Naive thymus-derived CD4-positive, alpha-beta T cell (primary cell): ENCODE data around the gene TCERG1L. TPM values are rescaled to one million over a fixed set of nuclear protein-coding genes. Genes with fewer than 3 reads are reported as not detected.

Source experiments
- ATAC-seq: fragments of 150-1000 bp; cut with Tn5 transposase; 2 replicates; pipeline ENCODE4 v1.10.0; 2021; ENCODE audit warnings: mild to moderate bottlenecking, moderate library complexity
- CTCF ChIA-PET: fragments of 350-600 bp; sonication (Branson Sonifier 250); formaldehyde crosslinking; loops from one replicate; lab custom pipeline; 2021; ENCODE audit warnings: antibody characterized with exemption; lab: Charles Lee
- POLR2A ChIA-PET: fragments of 350-600 bp; sonication (Branson Sonifier 250); formaldehyde crosslinking; loops from one replicate; lab custom pipeline; 2021; ENCODE audit warnings: antibody characterized with exemption, inconsistent platforms; lab: Charles Lee
- DNase-seq, 9 donors: peaks; one replicate each; pipeline versions ENCODE4 v3.0.0 to v3.0.0-alpha.2; 2020 to 2022; ENCODE audit warnings: mixed read lengths in 1 of 9
- H3K27ac ChIP-seq: one replicate; pipeline ENCODE4 v1.7.0; 2013; ENCODE audit warnings: mild to moderate bottlenecking, low read depth, low read length, moderate library complexity
- H3K27me3 ChIP-seq, 2 donors: one replicate each; pipeline ENCODE4 v1.7.0; 2013; ENCODE audit warnings: low read length in 2 of 2, mild to moderate bottlenecking in 2 of 2, moderate library complexity in 2 of 2; ENCODE audit not compliant: control insufficient read depth in 2 of 2, insufficient read depth in 2 of 2
- H3K36me3 ChIP-seq, 3 experiments: 1 replicate in 2 of 3; 2 replicates in 1 of 3; pipeline ENCODE4 v1.7.0; 2013; ENCODE audit warnings: low read length in 3 of 3, mild to moderate bottlenecking in 3 of 3, moderate library complexity in 1 of 3; ENCODE audit not compliant: insufficient read depth in 3 of 3, control insufficient read depth in 2 of 3
- H3K4me1 ChIP-seq, 2 donors: one replicate each; pipeline ENCODE4 v1.7.0; 2013; ENCODE audit warnings: low read length in 2 of 2, mild to moderate bottlenecking in 2 of 2, moderate library complexity in 1 of 2; ENCODE audit not compliant: control insufficient read depth in 2 of 2, insufficient read depth in 2 of 2
- H3K4me3 ChIP-seq: 2 replicates; pipeline ENCODE4 v1.7.0; 2013; ENCODE audit warnings: mild to moderate bottlenecking, low read length
- H3K9me3 ChIP-seq, 3 experiments: 1 replicate in 2 of 3; 2 replicates in 1 of 3; pipeline ENCODE4 v1.7.0; 2013; ENCODE audit warnings: low read length in 3 of 3; ENCODE audit not compliant: control insufficient read depth in 2 of 3
- H3K27ac Mint-ChIP-seq, 9 donors: one replicate each; pipeline ENCODE4 v1.8.0; 2020 to 2022; ENCODE audit warnings: mixed read lengths in 9 of 9, mild to moderate bottlenecking in 8 of 9, moderate library complexity in 5 of 9, inconsistent platforms in 2 of 9
- H3K27me3 Mint-ChIP-seq, 5 donors: one replicate each; pipeline ENCODE4 v1.8.0; 2021 to 2022; ENCODE audit warnings: mixed read lengths in 5 of 5, mild to moderate bottlenecking in 1 of 5
- H3K36me3 Mint-ChIP-seq, 5 donors: one replicate each; pipeline ENCODE4 v1.8.0; 2020 to 2022; ENCODE audit warnings: mixed read lengths in 5 of 5, mild to moderate bottlenecking in 3 of 5, inconsistent platforms in 1 of 5
- H3K4me1 Mint-ChIP-seq, 7 donors: one replicate each; pipeline ENCODE4 v1.8.0; 2020 to 2022; ENCODE audit warnings: mixed read lengths in 7 of 7, mild to moderate bottlenecking in 3 of 7, inconsistent platforms in 1 of 7
- H3K4me3 Mint-ChIP-seq, 10 donors: one replicate each; pipeline ENCODE4 v1.8.0; 2020 to 2022; ENCODE audit warnings: mild to moderate bottlenecking in 10 of 10, mixed read lengths in 10 of 10, moderate library complexity in 6 of 10, inconsistent platforms in 2 of 10
- H3K9me3 Mint-ChIP-seq, 11 donors: one replicate each; pipeline ENCODE4 v1.8.0; 2020 to 2022; ENCODE audit warnings: mixed read lengths in 11 of 11, mild to moderate bottlenecking in 4 of 11, inconsistent platforms in 1 of 11, moderate library complexity in 1 of 11
- intact Hi-C, 2 donors: fragments of 100-400 bp; cut with micrococcal nuclease; formaldehyde crosslinking; loops; one replicate each; pipeline ENCODE4 v1.15.1; 2023
- polyA plus RNA-seq, 2 donors: library from polyadenylated mRNA; unstranded; fragments of 300-500 nt; fragmentation: Illumina TruSeq; gene quantifications; one replicate each; pipeline ENCODE4 v1.2.3, GENCODE V29; 2021
- total RNA-seq, 6 experiments: library from RNA in 5 of 6; stranded (reverse) in 5 of 6; gene quantifications; 1 replicate in 5 of 6; 2 replicates in 1 of 6; pipeline ENCODE4 v1.2.3 and lab custom pipeline; 2021 to 2026

The TCERG1L gene
- total and polyA plus RNA-seq, 7 experiments from 2014 or later = 0.11 to 0.42 (median 0.39) TPM; not detected in 4

GRCh38 chr10:131143425-131144165 lies 167.9 kb downstream of the TCERG1L start:
- H3K9me3 ChIP-seq = no peaks in the 10 kb centered on the region
- intact Hi-C loops = no loop called here
- H3K27me3 ChIP-seq = no peaks in the 10 kb centered on the region
- ATAC-seq (no peak), DNase-seq (no peak)
- no peak overlapping the region for H3K4me3 ChIP-seq
- no peaks in the 10 kb centered on the region for H3K4me1 ChIP-seq
- H3K27me3 Mint-ChIP-seq = peaks cover 0 to 7% (median 0%) of the 10 kb centered on the region in 5 donors
- peaks cover 0 to 4% (median 0%) of the 10 kb centered on the region in 11 donors for H3K9me3 Mint-ChIP-seq
- POLR2A ChIA-PET = no interaction called here
- H3K4me3 Mint-ChIP-seq = no peak overlapping the region
- H3K27ac ChIP-seq = no peak overlapping the region
- CTCF ChIA-PET = no interaction called here
- H3K36me3 Mint-ChIP-seq = no peaks in the 10 kb centered on the region
- H3K4me1 Mint-ChIP-seq = peaks cover 0 to 1% (median 0%) of the 10 kb centered on the region in 7 donors
- no peak overlapping the region for H3K27ac Mint-ChIP-seq
- H3K36me3 ChIP-seq = no peaks in the 10 kb centered on the region

- Histone ChIP-seq H3K27me3 (no peaks in the 10 kb centered on the region), H3K4me1 (no peaks in the 10 kb centered on the region), H3K36me3 (no peaks in the 10 kb centered on the region), H3K27ac (no peak overlapping the region), H3K9me3 (no peaks in the 10 kb centered on the region), H3K4me3 (no peak overlapping the region)
- peaks cover 0 to 1% (median 0%) of the 10 kb centered on the region in 7 donors for H3K4me1 Mint-ChIP-seq
- DNase-seq = no peak
- no peaks in the 10 kb centered on the region for H3K9me3 Mint-ChIP-seq
- POLR2A ChIA-PET = no interaction called here
- no peaks in the 10 kb centered on the region for H3K36me3 Mint-ChIP-seq
- no peak overlapping the region for H3K27ac Mint-ChIP-seq
- CTCF ChIA-PET = no interaction called here
- peaks cover 0 to 7% (median 0%) of the 10 kb centered on the region in 5 donors for H3K27me3 Mint-ChIP-seq
- ATAC-seq = no peak
- intact Hi-C loops = no loop called here
- H3K4me3 Mint-ChIP-seq = no peak overlapping the region
These were observed 168.8 kb downstream of the TCERG1L start for GRCh38 chr10:131142517-131143380.

- Mint-ChIP-seq H3K36me3 (no peaks in the 10 kb centered on the region), H3K4me3 (no peak overlapping the region), H3K4me1 (peaks cover 0 to 1% (median 0%) of the 10 kb centered on the region in 7 donors), H3K9me3 (no peaks in the 10 kb centered on the region), H3K27me3 (peaks cover 0 to 7% (median 0%) of the 10 kb centered on the region in 5 donors), H3K27ac (no peak overlapping the region)
- DNase-seq (no peak), ATAC-seq (no peak)
- H3K4me3 ChIP-seq = no peak overlapping the region
- POLR2A ChIA-PET = no interaction called here
- H3K27me3 ChIP-seq = no peaks in the 10 kb centered on the region
- intact Hi-C loops = no loop called here
- H3K4me1 ChIP-seq = no peaks in the 10 kb centered on the region
- H3K9me3 ChIP-seq = no peaks in the 10 kb centered on the region
- H3K27ac ChIP-seq = no peak overlapping the region
- no peaks in the 10 kb centered on the region for H3K36me3 ChIP-seq
- CTCF ChIA-PET = interaction anchor here (0.7 kb wide), 1 partner anchor 9 kb away, joined by 3 read pairs; no protein-coding TSS in a partner anchor
These were observed 169.6 kb downstream of the TCERG1L start for GRCh38 chr10:131141645-131142516.

GRCh38 chr10:131141207-131141606 lies 170.3 kb downstream of the TCERG1L start:
- CTCF ChIA-PET = interaction anchor here (0.7 kb wide), 1 partner anchor 9 kb away, joined by 3 read pairs; no protein-coding TSS in a partner anchor
- Mint-ChIP-seq H3K27ac (no peak overlapping the region), H3K36me3 (no peaks in the 10 kb centered on the region), H3K4me1 (peaks cover 0 to 1% (median 0%) of the 10 kb centered on the region in 7 donors), H3K4me3 (no peak overlapping the region), H3K27me3 (peaks cover 0 to 7% (median 0%) of the 10 kb centered on the region in 5 donors), H3K9me3 (no peaks in the 10 kb centered on the region)
- POLR2A ChIA-PET = no interaction called here
- Histone ChIP-seq H3K27me3 (no peaks in the 10 kb centered on the region), H3K4me3 (no peak overlapping the region), H3K9me3 (no peaks in the 10 kb centered on the region), H3K36me3 (no peaks in the 10 kb centered on the region), H3K27ac (no peak overlapping the region), H3K4me1 (no peaks in the 10 kb centered on the region)
- intact Hi-C loops = no loop called here
- DNase-seq (no peak), ATAC-seq (no peak)

GRCh38 chr10:131140606-131141005 lies 170.9 kb downstream of the TCERG1L start:
- Histone ChIP-seq H3K9me3 (no peaks in the 10 kb centered on the region), H3K4me3 (no peak overlapping the region), H3K36me3 (no peaks in the 10 kb centered on the region), H3K27me3 (no peaks in the 10 kb centered on the region), H3K4me1 (no peaks in the 10 kb centered on the region), H3K27ac (no peak overlapping the region)
- peaks cover 0 to 1% (median 0%) of the 10 kb centered on the region in 7 donors for H3K4me1 Mint-ChIP-seq
- peaks cover 0 to 7% (median 0%) of the 10 kb centered on the region in 5 donors for H3K27me3 Mint-ChIP-seq
- H3K36me3 Mint-ChIP-seq = no peaks in the 10 kb centered on the region
- CTCF ChIA-PET = no interaction called here
- DNase-seq = no peak
- ATAC-seq = no peak
- H3K4me3 Mint-ChIP-seq = no peak overlapping the region
- no peaks in the 10 kb centered on the region for H3K9me3 Mint-ChIP-seq
- intact Hi-C loops = no loop called here
- POLR2A ChIA-PET = no interaction called here
- H3K27ac Mint-ChIP-seq = no peak overlapping the region

GRCh38 chr10:131137223-131137622 lies 174.3 kb downstream of the TCERG1L start:
- Histone ChIP-seq H3K9me3 (no peaks in the 10 kb centered on the region), H3K4me1 (no peaks in the 10 kb centered on the region), H3K36me3 (no peaks in the 10 kb centered on the region), H3K27me3 (no peaks in the 10 kb centered on the region), H3K27ac (no peak overlapping the region), H3K4me3 (no peak overlapping the region)
- H3K27me3 Mint-ChIP-seq = peaks cover 0 to 7% (median 0%) of the 10 kb centered on the region in 5 donors
- H3K4me3 Mint-ChIP-seq = no peak overlapping the region
- H3K27ac Mint-ChIP-seq = no peak overlapping the region
- H3K4me1 Mint-ChIP-seq = peaks cover 0 to 2% (median 0%) of the 10 kb centered on the region in 7 donors
- DNase-seq = no peak
- H3K9me3 Mint-ChIP-seq = no peaks in the 10 kb centered on the region
- ChIA-PET POLR2A (no interaction called here), CTCF (no interaction called here)
- no peaks in the 10 kb centered on the region for H3K36me3 Mint-ChIP-seq
- ATAC-seq = no peak
- intact Hi-C loops = no loop called here
